PC-3 (cell line): Measurements from ENCODE around the gene PDLIM7. TPM values are rescaled to one million over a fixed set of nuclear protein-coding genes. Genes with fewer than 3 reads are reported as not detected.

Experiments used
- ATAC-seq: fragments of 200-7000 bp; cut with Tn5 transposase; 2 replicates; pipeline ENCODE4 v1.9.1; 2020; ENCODE audit warnings: mild to moderate bottlenecking, moderate library complexity
- BruUV-seq: library from RNA; stranded (reverse); fragments of 400-500 nt; replicated peaks from 2 replicates; lab custom pipeline; 2021; lab: Mats Ljungman, UMichigan
- CTCF ChIA-PET: fragments of 300-600 bp; sonication (Branson Sonifier 250); formaldehyde crosslinking; loops from one replicate; lab custom pipeline; 2022; ENCODE audit warnings: antibody characterized with exemption; lab: Charles Lee
- POLR2A ChIA-PET: fragments of 300-600 bp; sonication (Branson Sonifier 250); formaldehyde crosslinking; loops from one replicate; lab custom pipeline; 2022; ENCODE audit warnings: antibody characterized with exemption; ENCODE audit not compliant: unreplicated experiment; lab: Charles Lee
- DNase-seq: peaks from one replicate; pipeline ENCODE4 v3.0.0-alpha.2; 2015
- H2AFZ ChIP-seq: fragments of 300-600 bp; sonication (generic); 2 replicates; pipeline ENCODE4 v1.6.0; 2016; ENCODE audit warnings: antibody characterized with exemption, low read length
- H3F3A ChIP-seq: fragments of 300-600 bp; sonication (generic); one replicate; pipeline ENCODE4 v1.6.0; 2017; ENCODE audit warnings: antibody characterized with exemption, low read length, control low read depth, mild to moderate bottlenecking; ENCODE audit not compliant: unreplicated experiment
- H3K27ac ChIP-seq: fragments of 300-600 bp; sonication (generic); 2 replicates; pipeline ENCODE4 v1.5.1; 2016; ENCODE audit warnings: mild to moderate bottlenecking, low read length
- H3K27me3 ChIP-seq: fragments of 300-600 bp; sonication (generic); 2 replicates; pipeline ENCODE4 v1.6.1; 2016; ENCODE audit warnings: low read length, mixed read lengths
- H3K36me3 ChIP-seq: fragments of 300-600 bp; sonication (generic); 2 replicates; pipeline ENCODE4 v1.6.1; 2016; ENCODE audit warnings: low read depth, mixed run types, low read length, mixed read lengths
- H3K4me1 ChIP-seq: fragments of 300-600 bp; sonication (generic); 2 replicates; pipeline ENCODE4 v1.5.1; 2016; ENCODE audit warnings: low read length; ENCODE audit not compliant: insufficient read depth
- H3K4me2 ChIP-seq: fragments of 300-600 bp; sonication (generic); 2 replicates; pipeline ENCODE4 v1.6.0; 2016; ENCODE audit warnings: low read length
- H3K4me3 ChIP-seq: fragments of 300-600 bp; sonication (generic); 2 replicates; pipeline ENCODE4 v1.5.1; 2016; ENCODE audit warnings: mild to moderate bottlenecking, low read length, mixed read lengths
- H3K79me2 ChIP-seq: fragments of 300-600 bp; sonication (generic); 2 replicates; pipeline ENCODE4 v1.6.1; 2017; ENCODE audit warnings: low read length, mixed read lengths
- H3K9ac ChIP-seq: fragments of 300-600 bp; sonication (generic); 2 replicates; pipeline ENCODE4 v1.6.0; 2016; ENCODE audit warnings: mild to moderate bottlenecking, low read length
- H3K9me2 ChIP-seq: fragments of 300-600 bp; sonication (generic); replicated peaks from 2 replicates; pipeline ENCODE4 v1.6.1; 2016; ENCODE audit warnings: mixed run types, low read length, mixed read lengths
- H3K9me3 ChIP-seq: fragments of 300-600 bp; sonication (generic); 2 replicates; pipeline ENCODE4 v1.6.1; 2016; ENCODE audit warnings: low read length, mixed read lengths
- H4K20me1 ChIP-seq: fragments of 300-600 bp; sonication (generic); 2 replicates; pipeline ENCODE4 v1.6.1; 2016; ENCODE audit warnings: low read length, mixed read lengths
- CTCF ChIP-seq: fragments of 300-600 bp; sonication (generic); conservative IDR thresholded peaks from 2 replicates; pipeline ENCODE4 v1.5.1; 2017; ENCODE audit warnings: antibody characterized with exemption, low read depth, mild to moderate bottlenecking, low read length
- EZH2 ChIP-seq: fragments of 300-600 bp; sonication (generic); IDR thresholded peaks from one replicate; pipeline ENCODE4 v1.6.1; 2017; ENCODE audit warnings: antibody characterized with exemption, mild to moderate bottlenecking, low read length; ENCODE audit not compliant: unreplicated experiment
- EZH2phosphoT487 ChIP-seq: fragments of 300-600 bp; sonication (generic); IDR thresholded peaks from 2 replicates; pipeline ENCODE4 v1.6.1; 2018; ENCODE audit warnings: mild to moderate bottlenecking, antibody characterized with exemption, low read length, borderline replicate concordance
- intact Hi-C: fragments of 100-400 bp; cut with micrococcal nuclease; formaldehyde crosslinking; loops from 2 replicates; pipeline ENCODE4 v1.9.0; 2023
- total RNA-seq: library from RNA; depleted of rRNA; stranded (reverse); fragments of >200 nt; gene quantifications from 2 replicates; pipeline ENCODE4 v1.2.3, GENCODE V29; 2014

The PDLIM7 gene
- total RNA-seq, 1 experiment from 2014 or later: 159 TPM

GRCh38 chr5:177472460-177473442 lies 24.7 kb downstream of the PDLIM7 start:
- Histone ChIP-seq H3K9me3 (no peaks in the 10 kb centered on the region), H3K27me3 (no peaks in the 10 kb centered on the region), H3K9ac (peak overlapping the region; percentile 68), H3K9me2 (no peaks in the 10 kb centered on the region), H2AFZ (peak overlapping the region; percentile 60), H3F3A (no peaks in the 10 kb centered on the region), H3K79me2 (peaks cover 34% of the 10 kb centered on the region), H3K27ac (no peak overlapping the region), H3K4me2 (peak overlapping the region; percentile 98), H3K4me1 (peaks cover 21% of the 10 kb centered on the region), H3K36me3 (peaks cover 4% of the 10 kb centered on the region; the same call in 1 of the 2 replicates), H3K4me3 (peak overlapping the region; percentile 90), H4K20me1 (peaks cover 36% of the 10 kb centered on the region; the same call in 1 of the 2 replicates)
- POLR2A ChIA-PET: interaction anchor here (0.6 to 1.9 kb wide), 2 partner anchors 25 to 45 kb away, joined by 6 read pairs; partner anchors contain the start of gene PDLIM7
- intact Hi-C loops: loop anchor here (2.0 kb wide), 1 partner anchor 16 kb away; no protein-coding TSS in a partner anchor
- CTCF ChIA-PET: interaction anchor here (0.5 to 0.7 kb wide), 4 partner anchors 24 to 100 kb away, joined by 3 to 7 read pairs (median 5); partner anchors contain the start of gene DDX41
- ATAC-seq: peak; percentile 53
- DNase-seq: peak; percentile 44
- TSS peak; percentile 36 for BruUV-seq
- TF ChIP-seq EZH2phosphoT487: no peak
- no peak for TF ChIP-seq CTCF
- no peak for TF ChIP-seq EZH2

- no TSS peak for BruUV-seq
Observed at GRCh38 chr5:177471610-177472356, 25.6 kb downstream of the PDLIM7 start.

More at GRCh38 chr5:177471610-177472356, 25.6 kb downstream of the PDLIM7 start:
- Histone ChIP-seq H3K36me3 (peaks cover 6% of the 10 kb centered on the region; the same call in 1 of the 2 replicates), H3K4me3 (peak overlapping the region; percentile 90), H3K4me2 (peak overlapping the region; percentile 98), H3K79me2 (peaks cover 34% of the 10 kb centered on the region), H2AFZ (no peak overlapping the region), H3K4me1 (peaks cover 21% of the 10 kb centered on the region), H3F3A (no peaks in the 10 kb centered on the region), H3K27ac (0 out of 2 replicates have a peak overlapping the region, but pooled peaks have one; percentile 4), H4K20me1 (peaks cover 36% of the 10 kb centered on the region; the same call in 1 of the 2 replicates), H3K9ac (peak overlapping the region; percentile 68), H3K9me2 (no peaks in the 10 kb centered on the region), H3K27me3 (no peaks in the 10 kb centered on the region), H3K9me3 (no peaks in the 10 kb centered on the region)
- intact Hi-C loops: loop anchor here (1.0 to 2.0 kb wide), 2 partner anchors 15 to 26 kb away; partner anchors contain the start of gene PDLIM7
- POLR2A ChIA-PET: interaction anchor here (1.9 kb wide), 1 partner anchor 26 kb away, joined by 6 read pairs; the partner anchor contains the start of gene PDLIM7
- CTCF ChIA-PET: interaction anchor here (0.5 to 0.7 kb wide), 4 partner anchors 25 to 1663 kb away, joined by 3 to 7 read pairs (median 4); no protein-coding TSS in a partner anchor
- no peak for DNase-seq
- no peak for TF ChIP-seq EZH2
- ATAC-seq: no peak
